OCI-LY3 (cell line): ENCODE results near the gene SHC2.

Experiments
- H2AFZ ChIP-seq: fragments of 200-600, 300-600 bp; shearing (Covaris generic); 2 replicates; pipeline ENCODE4 v1.6.0; 2014; ENCODE audit warnings: antibody characterized with exemption, low read depth, low read length
- H3K27ac ChIP-seq: fragments of 200-600, 300-600 bp; sonication (generic); 2 replicates; pipeline ENCODE4 v1.5.1; 2014; ENCODE audit warnings: mild to moderate bottlenecking, low read length, moderate library complexity, mixed read lengths
- H3K27me3 ChIP-seq: fragments of 200-600, 300-600 bp; sonication (generic); 2 replicates; pipeline ENCODE4 v1.6.1; 2014; ENCODE audit warnings: low read depth, low read length, mixed read lengths
- H3K36me3 ChIP-seq: fragments of 200-600, 300-600 bp; sonication (generic); replicated peaks from 2 replicates; pipeline ENCODE3; 2014; ENCODE audit warnings: low read depth, low read length, mixed read lengths
- H3K4me1 ChIP-seq: fragments of 300-600, 200-600 bp; sonication (generic); 2 replicates; pipeline ENCODE4 v1.6.1; 2014; ENCODE audit warnings: low read length, mixed read lengths
- H3K4me2 ChIP-seq: fragments of 200-600, 300-600 bp; sonication (generic); 2 replicates; pipeline ENCODE4 v1.6.1; 2014; ENCODE audit warnings: low read length, mixed read lengths
- H3K4me3 ChIP-seq: fragments of 300-600, 200-600 bp; sonication (generic); 2 replicates; pipeline ENCODE4 v1.5.1; 2014; ENCODE audit warnings: antibody characterized with exemption, mild to moderate bottlenecking, low read length, moderate library complexity
- H3K79me2 ChIP-seq: fragments of 300-600, 200-600 bp; shearing (Covaris generic); 2 replicates; pipeline ENCODE4 v1.6.1; 2014; ENCODE audit warnings: mild to moderate bottlenecking, low read length, mixed read lengths
- H3K9ac ChIP-seq: fragments of 300-600, 200-600 bp; shearing (Covaris generic); 2 replicates; pipeline ENCODE4 v1.6.0; 2014; ENCODE audit warnings: mild to moderate bottlenecking, low read length, moderate library complexity
- H3K9me3 ChIP-seq: fragments of 200-600, 300-600 bp; shearing (Covaris generic); 2 replicates; pipeline ENCODE4 v1.6.1; 2014; ENCODE audit warnings: low read length, mixed read lengths; ENCODE audit not compliant: insufficient read depth
- H4K20me1 ChIP-seq: fragments of 200-600, 300-600 bp; sonication (generic); 2 replicates; pipeline ENCODE4 v1.6.1; 2016; ENCODE audit warnings: low read length, mixed read lengths; ENCODE audit not compliant: insufficient read depth
- EZH2phosphoT487 ChIP-seq: fragments of 200-600 bp; shearing (Covaris generic); IDR thresholded peaks from 2 replicates; pipeline ENCODE4 v1.6.1; 2018; ENCODE audit warnings: antibody characterized with exemption, mixed run types, low read depth
- TF ChIP-seq, protein P1 (sequence below): fragments of 200-600, 300-600 bp; sonication (generic); IDR thresholded peaks from 2 replicates; pipeline ENCODE4 v1.5.1; 2014; ENCODE audit warnings: antibody characterized with exemption, low read length, low read depth

SHC2 gene

DNA sequence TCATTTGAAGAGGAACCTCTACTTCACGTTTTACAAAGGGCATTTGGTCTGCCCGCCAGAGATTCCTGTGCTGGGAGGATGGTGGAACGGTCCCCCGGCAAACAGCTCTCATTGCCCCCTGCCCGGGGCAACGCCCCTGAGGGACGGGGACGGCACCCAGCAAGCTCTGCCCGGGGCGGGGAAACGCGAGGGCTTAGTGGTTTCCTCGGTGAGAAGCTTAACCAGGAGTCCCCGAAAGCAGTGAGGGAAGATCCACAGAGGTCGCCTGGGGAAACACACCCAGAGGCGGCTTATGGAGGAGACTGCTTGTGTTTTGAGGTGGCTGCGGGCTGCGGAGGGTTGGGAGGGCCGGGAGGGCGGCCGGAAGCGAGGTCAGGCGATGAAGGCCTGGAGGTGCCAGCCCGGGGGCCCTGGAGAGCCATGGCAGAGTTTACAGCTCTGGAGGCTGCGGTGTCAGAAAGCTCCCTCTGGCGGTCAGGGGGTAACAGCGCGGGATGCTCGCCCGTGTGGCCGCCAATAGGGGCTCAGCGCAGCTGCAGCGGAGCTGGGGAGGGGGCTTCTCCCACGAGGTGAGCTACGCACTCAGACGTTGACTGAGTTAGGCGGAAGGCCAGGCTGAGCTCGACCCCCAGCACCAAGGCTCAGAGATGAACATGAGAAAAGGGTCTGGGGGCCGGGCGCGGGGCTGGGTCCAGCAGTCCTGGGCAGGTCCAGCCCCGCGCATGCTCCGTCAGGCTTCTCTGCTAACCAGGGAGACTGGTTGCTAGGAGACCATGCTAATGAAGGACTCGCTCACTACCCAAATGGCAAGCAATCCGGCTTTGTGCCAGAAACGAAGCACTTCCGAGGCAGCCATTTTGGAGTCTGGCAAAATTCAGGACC is 45.8 kb upstream of the SHC2 start:
- Histone ChIP-seq H3K27me3 (no peaks in the 10 kb centered on the region), H3K9me3 (no peaks in the 10 kb centered on the region; the same call in 1 of the 2 replicates), H3K9ac (peak overlapping the region; percentile 88), H2AFZ (peak overlapping the region; percentile 96), H4K20me1 (no peaks in the 10 kb centered on the region), H3K79me2 (peaks cover 12% of the 10 kb centered on the region), H3K36me3 (no peaks in the 10 kb centered on the region), H3K4me1 (peaks cover 29% of the 10 kb centered on the region), H3K4me3 (peak overlapping the region; percentile 82), H3K4me2 (peak overlapping the region; percentile 93), H3K27ac (peak overlapping the region; percentile 83)
- no peak for TF ChIP-seq EZH2phosphoT487
- TF ChIP-seq, protein P1, sequence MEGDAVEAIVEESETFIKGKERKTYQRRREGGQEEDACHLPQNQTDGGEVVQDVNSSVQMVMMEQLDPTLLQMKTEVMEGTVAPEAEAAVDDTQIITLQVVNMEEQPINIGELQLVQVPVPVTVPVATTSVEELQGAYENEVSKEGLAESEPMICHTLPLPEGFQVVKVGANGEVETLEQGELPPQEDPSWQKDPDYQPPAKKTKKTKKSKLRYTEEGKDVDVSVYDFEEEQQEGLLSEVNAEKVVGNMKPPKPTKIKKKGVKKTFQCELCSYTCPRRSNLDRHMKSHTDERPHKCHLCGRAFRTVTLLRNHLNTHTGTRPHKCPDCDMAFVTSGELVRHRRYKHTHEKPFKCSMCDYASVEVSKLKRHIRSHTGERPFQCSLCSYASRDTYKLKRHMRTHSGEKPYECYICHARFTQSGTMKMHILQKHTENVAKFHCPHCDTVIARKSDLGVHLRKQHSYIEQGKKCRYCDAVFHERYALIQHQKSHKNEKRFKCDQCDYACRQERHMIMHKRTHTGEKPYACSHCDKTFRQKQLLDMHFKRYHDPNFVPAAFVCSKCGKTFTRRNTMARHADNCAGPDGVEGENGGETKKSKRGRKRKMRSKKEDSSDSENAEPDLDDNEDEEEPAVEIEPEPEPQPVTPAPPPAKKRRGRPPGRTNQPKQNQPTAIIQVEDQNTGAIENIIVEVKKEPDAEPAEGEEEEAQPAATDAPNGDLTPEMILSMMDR: peak; percentile 96

DNA sequence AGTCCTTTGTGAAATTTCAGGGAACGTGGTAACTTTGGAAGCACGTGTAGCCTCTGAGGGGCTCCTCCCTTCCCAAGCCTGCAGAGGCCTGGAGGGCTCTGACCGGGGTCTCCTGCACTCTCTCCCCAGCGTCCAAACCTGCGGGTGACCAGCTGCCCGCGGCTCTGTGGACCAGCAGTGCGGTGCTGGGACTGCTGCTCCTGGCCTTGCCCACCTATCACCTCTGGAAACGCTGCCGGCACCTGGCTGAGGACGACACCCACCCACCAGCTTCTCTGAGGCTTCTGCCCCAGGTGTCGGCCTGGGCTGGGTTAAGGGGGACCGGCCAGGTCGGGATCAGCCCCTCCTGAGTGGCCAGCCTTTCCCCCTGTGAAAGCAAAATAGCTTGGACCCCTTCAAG is 43.8 kb upstream of the SHC2 start:
- no peak overlapping the region for H3K9ac ChIP-seq
- H3K27ac ChIP-seq: no peak overlapping the region
- no peak overlapping the region for H2AFZ ChIP-seq
- H3K4me1 ChIP-seq: peaks cover 16% of the 10 kb centered on the region
- no peaks in the 10 kb centered on the region for H4K20me1 ChIP-seq
- peaks cover 12% of the 10 kb centered on the region for H3K79me2 ChIP-seq
- TF ChIP-seq, protein P1: no peak
- no peak for TF ChIP-seq EZH2phosphoT487
- H3K27me3 ChIP-seq: no peaks in the 10 kb centered on the region
- H3K36me3 ChIP-seq: no peaks in the 10 kb centered on the region
- H3K4me3 ChIP-seq: no peak overlapping the region
- H3K9me3 ChIP-seq: no peaks in the 10 kb centered on the region; the same call in 1 of the 2 replicates
- no peak overlapping the region for H3K4me2 ChIP-seq

DNA sequence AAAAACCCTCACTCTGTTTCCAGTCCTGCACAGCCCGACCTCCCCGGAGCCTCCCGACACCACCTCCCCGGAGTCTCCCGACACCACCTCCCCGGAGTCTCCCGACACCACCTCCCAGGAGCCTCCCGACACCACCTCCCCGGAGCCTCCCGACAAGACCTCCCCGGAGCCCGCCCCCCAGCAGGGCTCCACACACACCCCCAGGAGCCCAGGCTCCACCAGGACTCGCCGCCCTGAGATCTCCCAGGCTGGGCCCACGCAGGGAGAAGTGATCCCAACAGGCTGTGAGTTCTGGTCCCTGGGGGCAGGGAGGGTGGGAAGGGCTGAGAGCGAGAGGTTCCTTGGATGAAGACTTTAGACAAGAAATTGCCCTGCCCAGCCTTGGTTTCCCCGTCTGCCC is 40.8 kb upstream of the SHC2 start:
- no peak overlapping the region for H3K9ac ChIP-seq
- H3K4me2 ChIP-seq: no peak overlapping the region
- H3K27ac ChIP-seq: no peak overlapping the region
- no peaks in the 10 kb centered on the region for H4K20me1 ChIP-seq
- no peaks in the 10 kb centered on the region for H3K36me3 ChIP-seq
- H3K9me3 ChIP-seq: no peaks in the 10 kb centered on the region; the same call in 1 of the 2 replicates
- no peak for TF ChIP-seq EZH2phosphoT487
- TF ChIP-seq, protein P1: no peak
- no peak overlapping the region for H3K4me3 ChIP-seq
- peaks cover 7% of the 10 kb centered on the region; the same call in 1 of the 2 replicates for H3K4me1 ChIP-seq
- H3K27me3 ChIP-seq: no peaks in the 10 kb centered on the region
- H2AFZ ChIP-seq: no peak overlapping the region
- no peaks in the 10 kb centered on the region for H3K79me2 ChIP-seq

DNA sequence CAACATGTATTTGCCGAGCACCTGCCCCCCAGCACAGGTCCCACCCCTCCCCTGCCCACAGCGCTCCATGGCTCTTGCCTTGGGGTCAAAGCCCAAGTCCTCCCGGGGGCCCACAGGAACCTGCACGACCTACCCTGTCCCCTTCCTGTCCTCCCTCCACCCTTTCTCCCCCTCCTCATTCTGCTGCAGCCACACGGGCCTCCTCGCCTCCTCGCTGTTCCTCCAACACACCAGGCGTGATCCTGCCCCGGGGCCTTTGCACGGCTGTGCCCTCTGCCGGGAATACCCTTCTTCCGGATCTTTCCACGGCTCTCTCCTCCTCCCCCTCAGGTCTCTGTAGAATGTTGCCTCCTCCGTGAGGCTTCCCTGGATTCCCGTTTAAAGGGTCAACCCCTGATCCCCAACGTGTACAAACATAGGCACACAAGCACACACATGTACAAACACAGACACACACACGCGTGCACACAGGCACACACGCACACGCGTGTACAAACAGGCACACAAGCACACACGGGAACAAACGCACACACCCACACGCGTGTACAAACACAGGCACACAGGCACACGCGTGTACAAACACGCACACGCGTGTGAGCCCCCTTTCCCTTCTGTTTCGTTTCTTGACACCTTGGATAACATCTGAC is 38.3 kb upstream of the SHC2 start:
- Histone ChIP-seq H3K27ac (no peak overlapping the region), H3K4me1 (peaks cover 7% of the 10 kb centered on the region; the same call in 1 of the 2 replicates), H3K9ac (no peak overlapping the region), H3K27me3 (no peaks in the 10 kb centered on the region), H3K36me3 (no peaks in the 10 kb centered on the region), H4K20me1 (no peaks in the 10 kb centered on the region), H3K4me3 (no peak overlapping the region), H2AFZ (no peak overlapping the region), H3K4me2 (no peak overlapping the region), H3K9me3 (no peaks in the 10 kb centered on the region; the same call in 1 of the 2 replicates), H3K79me2 (no peaks in the 10 kb centered on the region)
- no peak for TF ChIP-seq EZH2phosphoT487
- TF ChIP-seq, protein P1: no peak
